Upper lobe of left lung (tissue), 6 donors: ENCODE results near the gene KRT86. TPM values are rescaled to one million over a fixed set of nuclear protein-coding genes. Genes with fewer than 3 reads are reported as not detected.

Experiments used
- ATAC-seq, 2 donors: fragments of 200-7000 bp; cut with Tn5 transposase; one replicate each; pipeline ENCODE4 v1.9.1; 2022; ENCODE audit warnings: mild to moderate bottlenecking in 2 of 2, moderate library complexity in 2 of 2; ENCODE audit not compliant: low FRiP score in 2 of 2
- DNase-seq, 2 donors: peaks; one replicate each; pipeline ENCODE4 v3.0.0-alpha.2; 2019 to 2020
- H3K27ac ChIP-seq, 4 donors: fragments of 200-600 bp; sonication (generic); one replicate each; pipeline ENCODE4 v1.5.1; 2016 to 2019
- H3K27me3 ChIP-seq, 4 donors: fragments of 200-600 bp; sonication (generic); one replicate each; pipeline ENCODE4 v1.5.1; 2017 to 2019
- H3K36me3 ChIP-seq, 4 donors: fragments of 200-600 bp; sonication (generic); one replicate each; pipeline ENCODE4 v1.5.1; 2016 to 2019
- H3K4me1 ChIP-seq, 4 donors: fragments of 200-600 bp; sonication (generic); one replicate each; pipeline ENCODE4 v1.5.1; 2018 to 2019
- H3K4me3 ChIP-seq, 4 donors: fragments of 200-600 bp; sonication (generic); one replicate each; pipeline ENCODE4 v1.5.1; 2017 to 2019; ENCODE audit warnings: mild to moderate bottlenecking in 2 of 4, moderate library complexity in 1 of 4
- H3K9me3 ChIP-seq, 4 donors: fragments of 200-600 bp; sonication (generic); one replicate each; pipeline ENCODE4 v1.5.1; 2018 to 2019
- EP300 ChIP-seq, 4 donors: sonication (generic); formaldehyde crosslinking; IDR thresholded peaks; one replicate each; pipeline ENCODE4 v1.5.1; 2017; ENCODE audit warnings: antibody characterized with exemption in 4 of 4, control low read depth in 2 of 4
- POLR2A ChIP-seq, 4 donors: fragments of 450-650 bp; IDR thresholded peaks; one replicate each; pipeline ENCODE4 v1.5.1; 2016 to 2017; ENCODE audit warnings: antibody characterized with exemption in 4 of 4, mild to moderate bottlenecking in 2 of 4
- POLR2AphosphoS5 ChIP-seq, 2 donors: sonication (generic); formaldehyde crosslinking; IDR thresholded peaks; one replicate each; pipeline ENCODE4 v1.5.1; 2017; ENCODE audit warnings: antibody characterized with exemption in 2 of 2
- WGBS, 2 donors: methylation state at CpG; one replicate each; pipeline ENCODE4 v1.1.5; 2017 to 2018; 5-methylcytosine and 5-hydroxymethylcytosine counted together
- total RNA-seq, 6 donors: library from RNA; depleted of rRNA in 4 of 6; stranded (reverse); fragments of >200 nt in 4 of 6; gene quantifications; one replicate each; pipeline versions ENCODE4 v1.1.0 to v1.2.1, GENCODE V29; 2016 to 2021
- TF ChIP-seq, protein P1 (sequence below), 6 experiments: fragments of 450-650 bp in 4 of 6; fragments of 200-600 bp in 2 of 6; sonication (generic) in 2 of 6; IDR thresholded peaks; one replicate each; pipeline ENCODE4 v1.5.1; 2016 to 2019; ENCODE audit warnings: antibody characterized with exemption in 6 of 6
- donor health status: DM: no; HTN: no; CAD: no; lungs with moderate emphysema.
- donor health status: DM: no; HTN: yes; CAD: no; lungs with severe emphysema.

KRT86 gene
- total RNA-seq, 6 donors from 2014 or later = 0.30 to 1.5 (median 0.93) TPM; not detected in 2

DNA sequence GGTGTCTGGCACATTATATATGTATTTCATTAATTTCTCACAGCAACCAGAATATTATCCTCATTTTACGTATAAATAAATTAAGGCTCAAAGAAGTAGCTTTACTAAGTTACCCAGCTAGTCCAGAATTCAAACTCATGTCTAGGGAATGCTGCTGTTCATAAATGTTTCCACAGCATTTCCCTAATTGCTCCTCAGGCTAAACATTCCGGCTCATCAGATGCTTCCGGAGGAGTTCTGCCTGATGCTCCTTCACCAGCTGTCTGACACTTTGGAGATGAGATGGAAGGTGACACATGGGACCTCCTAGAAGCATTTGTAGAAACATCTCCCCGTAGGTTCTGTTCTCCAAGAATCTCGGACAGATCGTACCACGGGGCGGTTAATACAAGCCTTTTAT, 80.7 kb downstream of the KRT86 start:
- WGBS, 2 donors = 91 to 93% methylated on average over 8 of the region's 8 CpGs
- TF ChIP-seq EP300 (IDR thresholded peaks at IDR 0.05) (no peak), POLR2AphosphoS5 (IDR thresholded peaks at IDR 0.05) (no peak), POLR2A (IDR thresholded peaks at IDR 0.05) (no peak)
- TF ChIP-seq, protein P1, sequence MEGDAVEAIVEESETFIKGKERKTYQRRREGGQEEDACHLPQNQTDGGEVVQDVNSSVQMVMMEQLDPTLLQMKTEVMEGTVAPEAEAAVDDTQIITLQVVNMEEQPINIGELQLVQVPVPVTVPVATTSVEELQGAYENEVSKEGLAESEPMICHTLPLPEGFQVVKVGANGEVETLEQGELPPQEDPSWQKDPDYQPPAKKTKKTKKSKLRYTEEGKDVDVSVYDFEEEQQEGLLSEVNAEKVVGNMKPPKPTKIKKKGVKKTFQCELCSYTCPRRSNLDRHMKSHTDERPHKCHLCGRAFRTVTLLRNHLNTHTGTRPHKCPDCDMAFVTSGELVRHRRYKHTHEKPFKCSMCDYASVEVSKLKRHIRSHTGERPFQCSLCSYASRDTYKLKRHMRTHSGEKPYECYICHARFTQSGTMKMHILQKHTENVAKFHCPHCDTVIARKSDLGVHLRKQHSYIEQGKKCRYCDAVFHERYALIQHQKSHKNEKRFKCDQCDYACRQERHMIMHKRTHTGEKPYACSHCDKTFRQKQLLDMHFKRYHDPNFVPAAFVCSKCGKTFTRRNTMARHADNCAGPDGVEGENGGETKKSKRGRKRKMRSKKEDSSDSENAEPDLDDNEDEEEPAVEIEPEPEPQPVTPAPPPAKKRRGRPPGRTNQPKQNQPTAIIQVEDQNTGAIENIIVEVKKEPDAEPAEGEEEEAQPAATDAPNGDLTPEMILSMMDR (IDR thresholded peaks at IDR 0.05) = no peak

DNA sequence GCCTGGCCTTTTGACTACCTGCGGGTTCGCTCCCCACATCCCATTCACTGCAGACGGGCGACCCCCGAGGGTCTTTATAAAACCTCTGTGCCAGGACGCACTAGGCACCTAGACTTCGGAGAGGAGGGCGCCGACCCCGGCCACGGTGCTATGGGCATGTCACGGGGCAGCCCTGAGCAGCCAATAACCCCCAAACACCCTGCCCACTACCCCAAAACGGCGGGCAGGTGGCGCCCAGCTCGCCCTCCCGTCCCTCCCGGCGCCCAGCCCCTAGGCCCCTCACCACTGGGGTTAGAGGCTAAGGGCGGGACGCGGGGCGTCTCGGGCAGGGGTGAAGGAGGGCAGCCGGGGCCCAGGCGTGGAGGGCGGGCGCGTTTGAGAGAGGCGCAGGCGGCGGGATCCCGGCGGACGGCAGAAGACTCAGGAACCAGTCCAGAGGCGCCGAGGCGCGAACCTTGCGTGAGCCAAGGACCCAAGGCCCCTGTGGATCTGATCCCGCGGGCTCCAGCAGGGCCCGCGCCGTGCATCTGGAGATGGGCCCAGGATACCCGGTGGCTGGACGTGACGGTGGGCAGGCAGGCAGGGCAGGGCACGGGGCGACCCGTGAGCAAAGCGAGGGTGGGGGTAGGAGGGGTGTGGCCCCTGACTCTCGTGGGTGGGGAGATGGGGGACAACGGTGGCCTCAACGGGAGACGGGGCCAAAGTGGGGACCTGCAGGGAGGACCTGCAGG, 81.8 kb downstream of the KRT86 start:
- TF ChIP-seq, protein P1 (IDR thresholded peaks at IDR 0.05) = no peak
- TF ChIP-seq EP300 (IDR thresholded peaks at IDR 0.05) (no peak), POLR2A (IDR thresholded peaks at IDR 0.05) (no peak), POLR2AphosphoS5 (IDR thresholded peaks at IDR 0.05) (no peak)
- Histone ChIP-seq H3K9me3 (no peaks in the 10 kb centered on the region), H3K36me3 (no peaks in the 10 kb centered on the region), H3K4me1 (peaks cover 0 to 8% (median 5%) of the 10 kb centered on the region in 4 donors), H3K4me3 (no peak overlapping the region), H3K27ac (no peak overlapping the region), H3K27me3 (no peaks in the 10 kb centered on the region)
- peak; percentile 18 to 85 for DNase-seq
- peak in 1 of 2 donors; percentile 9 for ATAC-seq
- WGBS, 2 donors = 90 to 94% methylated on average over 44 to 51 of the region's 56 CpGs

More for the DNA sequence above, 80.7 kb downstream of the KRT86 start:
- Histone ChIP-seq H3K4me3 (no peak overlapping the region), H3K9me3 (no peaks in the 10 kb centered on the region), H3K4me1 (peaks cover 0 to 10% (median 6%) of the 10 kb centered on the region in 4 donors), H3K27me3 (no peaks in the 10 kb centered on the region), H3K27ac (no peak overlapping the region), H3K36me3 (no peaks in the 10 kb centered on the region)
- no peak for ATAC-seq
- DNase-seq = no peak

DNA sequence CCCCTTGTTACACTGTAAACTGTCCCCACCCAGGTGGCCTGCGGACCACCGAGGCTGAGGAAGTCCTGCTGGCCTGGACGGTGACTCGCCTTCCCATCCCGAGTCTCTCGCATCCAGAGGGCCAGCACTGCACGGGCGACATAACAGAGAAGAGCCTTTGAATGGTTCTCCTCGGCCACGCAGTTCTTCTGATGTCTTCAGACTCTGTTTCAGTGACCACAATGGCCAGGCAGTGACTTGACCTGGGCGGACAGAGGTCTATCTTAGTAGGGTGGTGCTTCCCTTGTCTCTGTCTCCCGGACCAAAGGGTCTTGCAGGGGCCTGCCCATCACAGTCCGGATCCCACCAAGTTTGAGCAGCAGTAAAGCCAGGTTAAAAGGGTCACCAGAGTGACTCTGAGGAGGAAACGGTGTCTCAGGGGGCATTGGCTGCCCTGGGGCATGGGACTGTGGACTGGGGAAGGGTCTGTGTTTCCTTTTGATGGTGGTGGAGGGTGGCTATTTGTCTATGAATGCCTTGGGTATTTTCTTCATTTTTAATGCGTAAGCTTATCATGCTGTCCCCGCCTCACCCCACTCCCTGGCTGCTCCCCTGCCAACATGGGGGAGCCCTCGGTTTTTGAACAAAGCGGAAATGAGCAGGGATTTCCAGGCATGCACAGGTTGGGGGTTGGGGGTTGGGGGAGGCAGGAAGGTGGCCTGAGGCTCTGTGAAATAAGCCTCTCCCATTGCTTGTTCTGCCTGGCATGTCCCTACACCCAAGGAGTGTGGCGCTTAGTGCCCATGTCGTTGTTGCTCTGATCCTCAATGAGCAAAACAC, 82.5 kb downstream of the KRT86 start:
- H3K27ac ChIP-seq = no peak overlapping the region
- no peaks in the 10 kb centered on the region for H3K36me3 ChIP-seq
- H3K27me3 ChIP-seq = no peaks in the 10 kb centered on the region
- H3K9me3 ChIP-seq = no peaks in the 10 kb centered on the region
- peak in 1 of 2 donors; percentile 14 for DNase-seq
- peaks cover 0 to under 1% (median 0%) of the 10 kb centered on the region in 4 donors for H3K4me1 ChIP-seq
- TF ChIP-seq, protein P1 (IDR thresholded peaks at IDR 0.05) = no peak
- TF ChIP-seq POLR2A (IDR thresholded peaks at IDR 0.05) (no peak), EP300 (IDR thresholded peaks at IDR 0.05) (no peak), POLR2AphosphoS5 (IDR thresholded peaks at IDR 0.05) (no peak)
- 90 to 92% methylated on average over 20 of the region's 20 CpGs for WGBS, 2 donors
- ATAC-seq = no peak
- H3K4me3 ChIP-seq = no peak overlapping the region

Other genes with a start within 250 kb of the KRT86 start
- 100 to 1,000 TPM in 5 of 6 donors, 10 to 100 TPM in 1; 88.3 to 202 (median 156) TPM for gene NR4A1, start 223.2 kb upstream of the KRT86 start, total RNA-seq
- gene ATG101, start 204.7 kb upstream of the KRT86 start, total RNA-seq = 10 to 100 TPM; 17.8 to 74.8 (median 35.9) TPM
- gene SMIM41, start 194.9 kb upstream of the KRT86 start, total RNA-seq = 10 to 100 TPM in 4 of 6 donors, 1 to 10 TPM in 2; 4.7 to 25.1 (median 15.4) TPM
- 10 to 100 TPM in 2 of 6 donors, 1 to 10 TPM in 4; 2.1 to 15.2 (median 6.6) TPM for gene KRT80, start 82.6 kb upstream of the KRT86 start, total RNA-seq
- gene KRT7, start 41.4 kb upstream of the KRT86 start, total RNA-seq = 1,000 to 10,000 TPM in 2 of 6 donors, 100 to 1,000 TPM in 4; 247 to 1,279 (median 821) TPM
- 1 to 10 TPM in 1 of 6 donors, under 1 TPM in 3, not detected in 2; 0.39 to 1.4 (median 0.52) TPM for gene KRT81, start 16.9 kb downstream of the KRT86 start, total RNA-seq
- gene KRT83, start 46.8 kb downstream of the KRT86 start, total RNA-seq = not detected
- not detected for gene KRT85, start 92.8 kb downstream of the KRT86 start, total RNA-seq
- not detected for gene KRT84, start 111.0 kb downstream of the KRT86 start, total RNA-seq
- gene KRT82, start 131.7 kb downstream of the KRT86 start, total RNA-seq = not detected
- not detected for gene KRT75, start 159.7 kb downstream of the KRT86 start, total RNA-seq
- under 1 TPM in 1 of 6 donors, not detected in 5; 0.17 TPM for gene KRT6B, start 177.5 kb downstream of the KRT86 start, total RNA-seq
- gene KRT6C, start 199.2 kb downstream of the KRT86 start, total RNA-seq = not detected
- 1 to 10 TPM in 4 of 6 donors, under 1 TPM in 1, not detected in 1; 0.61 to 4.5 (median 1.4) TPM for gene KRT6A, start 218.6 kb downstream of the KRT86 start, total RNA-seq
- gene KRT5, start 245.7 kb downstream of the KRT86 start, total RNA-seq = 10 to 100 TPM in 1 of 6 donors, 1 to 10 TPM in 3, not detected in 2; 3.6 to 43.3 (median 4.8) TPM